ENCODE data around the gene SYNPO.

SYNPO gene

DNA sequence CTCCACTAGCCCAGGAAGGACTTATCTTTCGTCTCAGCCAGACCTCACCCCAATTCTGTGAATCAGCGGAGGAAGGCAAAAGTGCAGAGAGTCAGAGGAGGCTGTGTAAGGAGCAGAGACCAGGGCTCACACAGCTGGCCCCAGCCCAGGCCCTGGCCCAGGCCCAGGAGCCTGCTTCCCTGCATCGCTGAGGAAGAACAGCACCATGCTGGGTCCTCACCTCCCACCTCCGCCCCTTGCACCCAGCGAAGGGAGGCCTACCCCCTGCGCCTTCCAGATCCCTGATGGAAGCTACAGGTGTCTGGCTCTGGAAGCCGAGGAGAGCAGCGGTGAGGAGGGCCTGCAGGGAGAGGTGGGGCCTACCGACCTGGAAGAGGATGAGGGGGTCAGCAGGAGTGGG, 22.3 kb upstream of the SYNPO start:
- H3K4me3 ChIP-seq (ENCODE audit: low read depth, low read length), result no peak overlapping the region

DNA sequence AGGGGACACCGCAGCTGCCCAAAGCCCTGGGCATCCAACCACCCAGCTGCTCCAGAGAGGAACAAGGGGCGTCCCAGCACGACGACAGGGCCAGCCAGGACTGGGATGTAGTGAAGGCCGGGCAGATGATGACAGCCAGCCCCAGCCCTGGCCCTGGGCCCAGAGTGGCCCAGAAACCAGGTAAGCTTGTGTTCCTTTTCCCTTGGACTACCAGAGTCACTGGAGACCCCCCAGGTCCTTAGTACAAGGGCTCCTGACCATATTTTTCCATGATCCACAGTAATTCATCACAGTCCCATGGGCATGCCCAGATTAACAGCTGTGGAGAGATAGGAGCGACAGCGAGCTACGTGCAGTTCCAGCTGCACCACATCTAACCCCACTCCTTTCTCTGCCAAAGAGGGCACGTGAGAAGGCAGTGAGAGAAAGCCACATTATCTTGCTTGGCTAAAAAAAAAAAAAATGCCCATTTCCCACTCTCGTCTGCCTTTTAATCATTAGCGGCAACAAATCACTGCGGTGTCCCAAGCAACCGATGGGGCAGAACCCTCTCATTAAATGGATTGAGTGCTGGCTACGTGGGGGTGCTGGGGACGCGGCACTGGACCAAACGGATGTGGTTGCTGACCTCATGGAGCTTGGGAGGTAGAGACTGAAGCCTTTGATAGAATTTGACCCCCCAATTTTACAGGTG, 21.7 kb upstream of the SYNPO start:
- TF ChIP-seq, protein P1, sequence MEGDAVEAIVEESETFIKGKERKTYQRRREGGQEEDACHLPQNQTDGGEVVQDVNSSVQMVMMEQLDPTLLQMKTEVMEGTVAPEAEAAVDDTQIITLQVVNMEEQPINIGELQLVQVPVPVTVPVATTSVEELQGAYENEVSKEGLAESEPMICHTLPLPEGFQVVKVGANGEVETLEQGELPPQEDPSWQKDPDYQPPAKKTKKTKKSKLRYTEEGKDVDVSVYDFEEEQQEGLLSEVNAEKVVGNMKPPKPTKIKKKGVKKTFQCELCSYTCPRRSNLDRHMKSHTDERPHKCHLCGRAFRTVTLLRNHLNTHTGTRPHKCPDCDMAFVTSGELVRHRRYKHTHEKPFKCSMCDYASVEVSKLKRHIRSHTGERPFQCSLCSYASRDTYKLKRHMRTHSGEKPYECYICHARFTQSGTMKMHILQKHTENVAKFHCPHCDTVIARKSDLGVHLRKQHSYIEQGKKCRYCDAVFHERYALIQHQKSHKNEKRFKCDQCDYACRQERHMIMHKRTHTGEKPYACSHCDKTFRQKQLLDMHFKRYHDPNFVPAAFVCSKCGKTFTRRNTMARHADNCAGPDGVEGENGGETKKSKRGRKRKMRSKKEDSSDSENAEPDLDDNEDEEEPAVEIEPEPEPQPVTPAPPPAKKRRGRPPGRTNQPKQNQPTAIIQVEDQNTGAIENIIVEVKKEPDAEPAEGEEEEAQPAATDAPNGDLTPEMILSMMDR (IDR thresholded peaks at IDR 0.05; ENCODE audit: control insufficient read depth, extremely low read depth, insufficient read depth), result no peak
- no peak overlapping the region for H3K4me3 ChIP-seq (ENCODE audit: low read depth, low read length)
- DNase-seq (ENCODE audit: low read depth), result no peak

More for the DNA sequence above, 22.3 kb upstream of the SYNPO start:
- TF ChIP-seq, protein P1 (IDR thresholded peaks at IDR 0.05; ENCODE audit: control insufficient read depth, extremely low read depth, insufficient read depth), result no peak
- no peak for DNase-seq (ENCODE audit: low read depth)

GRCh38 chr5:150619359-150620230, 20.9 kb upstream of the SYNPO start:
- TF ChIP-seq, protein P1 (IDR thresholded peaks at IDR 0.05; ENCODE audit: control insufficient read depth, extremely low read depth, insufficient read depth), result no peak
- no peak overlapping the region for H3K4me3 ChIP-seq (ENCODE audit: low read depth, low read length)
- DNase-seq (ENCODE audit: low read depth), result no peak

DNA sequence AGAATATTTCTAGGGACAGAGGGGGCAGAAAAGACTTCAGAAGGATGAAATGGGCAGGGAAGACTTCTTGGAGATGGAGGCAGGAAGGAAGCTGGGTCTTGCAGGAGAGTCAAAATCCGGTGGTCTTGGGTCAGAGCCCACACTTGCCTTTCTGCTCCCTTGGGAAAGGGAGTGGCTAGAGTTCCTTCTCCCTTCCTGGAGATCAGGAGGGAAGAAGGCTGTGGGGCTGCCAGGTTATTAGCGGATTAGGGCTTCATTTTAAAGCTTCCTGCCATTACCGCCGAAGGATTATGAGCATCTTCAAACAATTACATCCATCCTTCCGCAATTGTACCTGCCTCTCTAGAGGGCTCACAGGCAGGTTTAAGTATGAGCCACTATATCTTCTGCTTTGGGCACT, 19.2 kb upstream of the SYNPO start:
- TF ChIP-seq, protein P1 (IDR thresholded peaks at IDR 0.05; ENCODE audit: control insufficient read depth, extremely low read depth, insufficient read depth), result no peak
- no peak overlapping the region for H3K4me3 ChIP-seq (ENCODE audit: low read depth, low read length)
- no peak for DNase-seq (ENCODE audit: low read depth)

DNA sequence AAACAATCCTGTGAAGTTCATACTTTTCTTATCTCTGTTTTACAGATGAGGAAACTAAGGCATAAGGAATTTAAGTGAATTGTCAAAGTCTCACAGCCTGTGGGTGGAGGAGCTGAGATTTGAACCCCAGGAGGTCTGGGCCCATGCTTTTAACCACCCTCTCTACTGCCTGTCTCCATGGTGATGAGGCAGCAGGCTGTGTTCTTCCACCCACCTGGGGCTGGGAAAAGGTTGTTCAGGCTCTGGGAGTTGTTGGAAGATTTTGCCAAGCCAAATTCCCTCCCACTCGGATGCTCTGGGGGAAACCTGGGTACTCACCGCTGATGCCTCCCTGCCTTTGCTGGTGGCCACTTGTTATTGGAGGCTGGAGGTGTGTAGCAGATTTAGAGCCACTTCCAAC, 18.3 kb upstream of the SYNPO start:
- no peak for DNase-seq (ENCODE audit: low read depth)
- TF ChIP-seq, protein P1 (IDR thresholded peaks at IDR 0.05; ENCODE audit: control insufficient read depth, extremely low read depth, insufficient read depth), result no peak
- no peak overlapping the region for H3K4me3 ChIP-seq (ENCODE audit: low read depth, low read length)

GRCh38 chr5:150623152-150623877, 17.1 kb upstream of the SYNPO start:
- H3K4me3 ChIP-seq (ENCODE audit: low read depth, low read length), result no peak overlapping the region
- DNase-seq (ENCODE audit: low read depth), result no peak
- TF ChIP-seq, protein P1 (IDR thresholded peaks at IDR 0.05; ENCODE audit: control insufficient read depth, extremely low read depth, insufficient read depth), result no peak

Measured in LNCaP clone FGC (cell line).